ENCODE results near the gene MFAP4.

DNA sequence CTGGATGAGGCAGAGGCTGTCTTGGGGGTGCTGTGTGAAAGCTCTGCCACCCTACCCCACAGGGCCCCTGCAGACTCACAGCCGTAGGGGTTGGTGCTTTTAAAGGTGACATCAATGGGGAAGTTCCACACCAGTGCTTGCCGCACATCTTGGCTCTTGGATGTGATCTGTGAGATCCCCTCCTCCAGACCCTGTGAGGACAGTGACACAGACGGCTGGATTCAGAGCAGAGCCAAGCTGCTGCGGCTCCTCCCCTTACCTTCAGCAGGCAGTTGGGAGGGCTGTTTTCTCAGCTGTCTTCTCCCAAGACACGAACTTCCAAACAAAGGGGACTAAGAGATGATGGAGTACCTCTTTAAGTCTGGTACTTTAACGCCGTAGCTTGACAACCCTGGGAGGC lies 29.2 kb downstream of the MFAP4 start:
- TF ChIP-seq, protein P1, sequence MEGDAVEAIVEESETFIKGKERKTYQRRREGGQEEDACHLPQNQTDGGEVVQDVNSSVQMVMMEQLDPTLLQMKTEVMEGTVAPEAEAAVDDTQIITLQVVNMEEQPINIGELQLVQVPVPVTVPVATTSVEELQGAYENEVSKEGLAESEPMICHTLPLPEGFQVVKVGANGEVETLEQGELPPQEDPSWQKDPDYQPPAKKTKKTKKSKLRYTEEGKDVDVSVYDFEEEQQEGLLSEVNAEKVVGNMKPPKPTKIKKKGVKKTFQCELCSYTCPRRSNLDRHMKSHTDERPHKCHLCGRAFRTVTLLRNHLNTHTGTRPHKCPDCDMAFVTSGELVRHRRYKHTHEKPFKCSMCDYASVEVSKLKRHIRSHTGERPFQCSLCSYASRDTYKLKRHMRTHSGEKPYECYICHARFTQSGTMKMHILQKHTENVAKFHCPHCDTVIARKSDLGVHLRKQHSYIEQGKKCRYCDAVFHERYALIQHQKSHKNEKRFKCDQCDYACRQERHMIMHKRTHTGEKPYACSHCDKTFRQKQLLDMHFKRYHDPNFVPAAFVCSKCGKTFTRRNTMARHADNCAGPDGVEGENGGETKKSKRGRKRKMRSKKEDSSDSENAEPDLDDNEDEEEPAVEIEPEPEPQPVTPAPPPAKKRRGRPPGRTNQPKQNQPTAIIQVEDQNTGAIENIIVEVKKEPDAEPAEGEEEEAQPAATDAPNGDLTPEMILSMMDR (IDR thresholded peaks at IDR 0.05), result no peak
- TF ChIP-seq, protein P2, sequence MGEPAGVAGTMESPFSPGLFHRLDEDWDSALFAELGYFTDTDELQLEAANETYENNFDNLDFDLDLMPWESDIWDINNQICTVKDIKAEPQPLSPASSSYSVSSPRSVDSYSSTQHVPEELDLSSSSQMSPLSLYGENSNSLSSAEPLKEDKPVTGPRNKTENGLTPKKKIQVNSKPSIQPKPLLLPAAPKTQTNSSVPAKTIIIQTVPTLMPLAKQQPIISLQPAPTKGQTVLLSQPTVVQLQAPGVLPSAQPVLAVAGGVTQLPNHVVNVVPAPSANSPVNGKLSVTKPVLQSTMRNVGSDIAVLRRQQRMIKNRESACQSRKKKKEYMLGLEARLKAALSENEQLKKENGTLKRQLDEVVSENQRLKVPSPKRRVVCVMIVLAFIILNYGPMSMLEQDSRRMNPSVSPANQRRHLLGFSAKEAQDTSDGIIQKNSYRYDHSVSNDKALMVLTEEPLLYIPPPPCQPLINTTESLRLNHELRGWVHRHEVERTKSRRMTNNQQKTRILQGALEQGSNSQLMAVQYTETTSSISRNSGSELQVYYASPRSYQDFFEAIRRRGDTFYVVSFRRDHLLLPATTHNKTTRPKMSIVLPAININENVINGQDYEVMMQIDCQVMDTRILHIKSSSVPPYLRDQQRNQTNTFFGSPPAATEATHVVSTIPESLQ (CRISPR knock-in tag; IDR thresholded peaks at IDR 0.05), result no peak
- TF ChIP-seq RELA (CRISPR knock-in tag; IDR thresholded peaks at IDR 0.05; ENCODE audit: borderline replicate concordance), result no peak
